Hepatic stellate cell (primary cell): ENCODE results near the gene FLII.

Source experiments
- DNase-seq: peaks from one replicate; pipeline ENCODE4 v3.0.0; 2011; ENCODE audit warnings: low spot score

FLII gene

DNA sequence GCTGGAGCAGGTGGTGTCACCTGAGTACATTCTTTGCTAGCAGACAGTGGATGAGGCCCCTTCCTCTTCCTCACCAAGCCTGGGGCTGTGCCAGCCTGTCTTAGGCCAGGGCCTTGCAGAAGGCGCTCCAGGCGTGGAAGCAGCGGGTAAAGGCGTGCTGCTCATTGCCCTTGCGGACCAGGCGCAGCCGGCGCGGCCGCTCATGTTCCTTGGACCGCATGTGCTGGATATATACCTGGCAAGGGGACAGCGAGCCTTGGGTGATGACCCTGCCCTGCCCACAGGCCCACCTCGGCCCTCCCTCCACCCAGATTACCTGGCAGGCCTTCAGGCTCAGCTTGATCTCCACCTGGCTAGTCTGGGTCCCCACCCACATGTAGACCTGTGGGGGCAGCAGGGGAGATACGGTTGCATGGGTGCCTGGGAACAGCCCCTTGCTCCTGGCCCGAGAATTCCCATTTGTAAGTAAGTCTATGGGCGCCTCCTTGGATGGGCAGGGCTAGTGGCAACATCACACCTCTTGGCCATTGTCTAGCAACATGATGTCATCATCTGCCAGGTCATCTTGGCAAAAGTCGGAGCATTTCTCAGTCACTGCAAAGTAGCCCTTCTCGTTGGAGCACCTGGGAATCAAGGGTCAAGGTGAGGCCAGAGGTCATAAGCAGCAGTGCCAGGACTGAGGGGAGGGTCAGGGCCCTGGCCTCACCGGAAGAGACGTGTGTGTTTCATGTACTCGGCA is 13.3 kb downstream of the FLII start:
- DNase-seq, result no peak

DNA sequence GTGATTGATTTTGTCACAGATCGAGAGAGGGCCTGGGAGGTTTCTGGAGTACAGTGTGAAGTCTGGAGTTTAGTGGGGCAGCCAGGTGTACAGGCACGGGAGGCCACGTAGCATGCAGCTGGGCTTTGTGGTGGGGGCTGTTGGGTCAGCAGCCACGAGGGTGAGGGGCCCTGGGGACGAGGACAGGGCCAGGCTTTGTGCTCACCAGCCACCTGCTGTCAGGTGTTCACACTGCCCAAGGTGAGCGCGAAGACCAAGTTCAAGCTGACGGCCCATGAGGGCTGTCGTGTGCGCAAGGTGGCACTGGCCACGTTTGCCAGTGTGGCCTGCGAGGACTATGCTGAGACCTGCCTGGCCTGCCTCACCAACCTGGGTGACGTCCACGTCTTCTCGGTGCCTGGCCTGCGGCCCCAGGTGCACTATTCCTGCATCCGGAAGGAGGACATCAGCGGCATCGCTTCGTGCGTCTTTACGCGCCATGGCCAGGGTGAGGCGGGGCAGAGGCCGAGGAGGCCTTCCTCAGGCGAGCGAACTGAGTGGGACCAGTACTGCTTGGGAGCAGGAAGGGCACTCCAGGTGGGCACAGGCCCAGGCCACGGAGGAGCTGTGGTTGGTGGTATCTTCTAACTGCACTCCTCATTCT is 17.2 kb downstream of the FLII start:
- no peak for DNase-seq

DNA sequence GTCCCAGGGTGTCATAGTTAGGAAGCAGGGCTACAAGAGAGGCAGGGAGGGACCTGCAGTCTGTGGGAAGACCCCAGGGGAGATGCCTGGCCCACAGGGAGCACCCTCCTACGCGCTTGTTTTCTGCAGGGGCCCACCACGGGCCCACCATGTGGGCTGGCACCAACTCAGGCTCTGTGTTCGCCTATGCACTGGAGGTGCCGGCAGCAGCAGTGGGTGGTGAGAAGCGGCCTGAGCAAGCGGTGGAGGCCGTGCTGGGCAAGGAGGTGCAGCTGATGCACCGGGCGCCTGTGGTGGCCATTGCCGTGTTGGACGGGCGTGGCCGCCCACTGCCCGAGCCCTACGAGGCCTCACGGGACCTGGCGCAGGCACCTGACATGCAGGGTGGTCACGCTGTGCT is 18.1 kb downstream of the FLII start:
- DNase-seq, result no peak

DNA sequence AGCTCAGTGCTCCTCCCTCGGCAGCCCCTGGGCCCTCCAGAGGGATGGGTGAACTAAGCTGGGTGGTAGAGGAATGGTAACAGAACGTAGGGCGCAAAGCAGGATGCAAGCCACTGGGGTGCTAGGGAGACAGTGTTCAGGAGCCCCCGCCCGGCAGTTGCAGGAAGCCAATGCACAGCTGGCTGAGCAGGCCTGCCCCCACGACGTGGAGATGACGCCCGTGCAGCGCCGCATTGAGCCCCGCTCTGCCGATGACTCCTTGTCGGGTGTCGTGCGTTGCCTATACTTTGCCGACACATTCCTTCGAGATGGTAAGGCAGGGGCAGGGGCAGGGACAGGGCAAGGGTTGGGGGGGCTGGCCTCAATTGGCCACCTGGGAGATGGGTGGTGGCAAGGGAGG is 20.2 kb downstream of the FLII start:
- DNase-seq, result no peak

DNA sequence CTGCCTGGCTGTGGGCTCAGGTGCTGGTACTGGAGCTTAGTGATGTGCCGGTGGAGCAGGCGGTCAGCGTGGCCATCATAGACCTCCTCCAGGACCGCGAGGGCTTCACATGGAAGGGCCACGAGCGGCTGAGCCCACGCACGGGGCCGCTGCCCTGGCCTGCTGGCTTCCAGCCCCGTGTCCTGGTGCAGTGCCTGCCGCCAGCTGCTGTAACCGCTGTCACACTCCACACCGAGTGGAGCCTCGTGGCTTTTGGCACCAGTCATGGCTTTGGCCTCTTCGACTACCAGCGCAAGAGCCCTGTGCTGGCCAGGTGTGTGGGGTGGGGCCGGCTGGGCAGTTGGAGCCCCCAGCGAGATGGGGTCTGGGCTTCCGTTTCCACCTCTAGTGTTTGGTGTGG is 21.1 kb downstream of the FLII start:
- DNase-seq, result no peak

DNA sequence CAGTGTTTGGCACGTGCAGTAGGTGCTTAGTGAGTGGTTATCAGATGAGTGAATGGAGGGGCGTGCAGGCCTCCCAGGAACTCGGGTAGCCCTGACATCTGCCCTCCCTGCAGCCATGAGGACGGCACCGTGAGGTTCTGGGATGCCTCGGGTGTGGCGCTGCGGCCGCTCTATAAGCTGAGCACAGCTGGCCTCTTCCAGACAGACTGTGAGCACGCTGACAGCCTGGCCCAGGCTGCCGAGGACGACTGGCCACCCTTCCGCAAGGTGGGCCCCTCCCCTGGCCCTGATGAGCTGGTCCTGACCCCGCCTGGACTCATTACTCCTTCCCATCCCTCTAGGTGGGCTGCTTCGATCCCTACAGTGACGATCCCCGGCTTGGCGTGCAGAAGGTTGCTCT is 22.0 kb downstream of the FLII start:
- no peak for DNase-seq

DNA sequence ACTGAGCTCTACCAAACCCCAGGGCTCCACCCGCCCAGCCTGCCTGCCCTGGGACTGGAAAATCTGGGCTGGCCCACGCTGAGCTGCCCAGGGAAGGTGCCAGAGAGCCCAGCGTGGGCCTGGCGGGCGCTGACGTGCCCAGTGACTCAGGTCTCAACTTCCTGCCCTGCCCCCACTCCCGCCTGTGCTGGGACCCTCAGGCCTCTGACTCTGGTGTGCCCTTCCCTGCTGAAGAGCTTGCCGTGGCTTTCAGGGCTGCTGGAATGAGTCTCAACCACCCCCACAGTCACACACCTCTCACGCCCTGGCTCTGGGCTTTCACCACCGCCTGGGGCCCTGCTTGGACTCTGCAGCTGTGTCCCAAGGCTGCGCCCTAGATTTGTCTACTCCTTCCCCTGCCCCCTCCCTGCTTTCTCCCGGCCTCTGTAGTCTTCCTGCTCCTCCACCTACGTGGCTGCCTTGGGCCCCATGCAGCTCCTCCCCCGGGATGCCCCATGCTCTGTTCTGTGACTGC is 22.7 kb downstream of the FLII start:
- DNase-seq, result no peak

DNA sequence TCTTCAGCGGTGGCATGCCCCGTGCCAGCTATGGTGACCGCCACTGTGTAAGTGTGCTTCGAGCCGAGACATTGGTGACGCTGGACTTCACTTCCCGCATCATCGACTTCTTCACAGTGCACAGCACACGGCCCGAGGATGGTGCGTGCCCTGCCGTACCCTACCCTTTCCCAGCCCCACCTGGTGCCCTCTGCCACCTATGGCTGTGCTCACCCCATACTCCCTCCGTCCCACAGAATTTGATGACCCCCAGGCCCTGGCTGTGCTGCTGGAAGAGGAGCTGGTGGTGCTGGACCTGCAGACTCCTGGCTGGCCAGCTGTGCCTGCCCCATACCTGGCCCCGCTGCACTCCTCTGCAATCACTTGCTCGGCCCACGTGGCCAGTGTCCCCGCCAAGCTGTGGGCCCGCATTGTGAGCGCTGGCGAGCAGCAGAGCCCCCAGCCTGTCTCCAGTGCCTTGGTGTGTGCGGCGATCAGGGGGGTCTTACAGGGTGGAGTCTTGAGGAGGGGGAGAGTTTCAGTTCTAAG is 23.6 kb downstream of the FLII start:
- no peak for DNase-seq

DNA sequence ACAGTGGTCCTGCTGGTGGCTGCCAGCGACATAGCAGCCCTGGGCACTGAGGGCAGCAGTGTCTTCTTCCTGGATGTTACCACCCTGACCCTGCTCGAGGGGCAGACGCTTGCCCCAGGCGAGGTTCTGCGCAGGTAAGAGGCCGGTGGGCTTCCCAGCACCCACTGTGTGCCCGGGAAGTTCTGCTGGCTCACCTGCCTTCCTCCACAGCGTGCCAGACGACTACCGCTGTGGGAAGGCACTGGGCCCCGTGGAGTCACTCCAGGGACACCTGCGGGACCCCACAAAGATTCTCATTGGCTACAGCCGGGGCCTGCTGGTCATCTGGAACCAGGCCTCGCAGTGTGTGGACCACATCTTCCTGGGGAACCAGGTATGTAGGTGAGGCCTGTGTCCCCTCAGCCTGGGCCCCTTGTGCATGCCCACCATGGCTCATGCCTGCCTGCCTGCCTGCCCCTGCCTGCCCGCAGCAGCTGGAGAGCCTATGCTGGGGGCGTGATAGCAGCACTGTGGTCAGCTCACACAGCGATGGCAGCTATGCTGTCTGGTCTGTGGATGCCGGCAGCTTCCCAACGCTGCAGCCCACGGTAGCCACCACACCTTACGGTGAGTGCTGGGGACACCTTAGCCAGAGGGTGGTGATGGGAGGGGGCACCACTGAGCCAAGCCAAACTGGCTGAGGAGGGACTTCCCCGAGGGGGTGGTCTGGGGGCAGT is 24.6 kb downstream of the FLII start:
- DNase-seq, result no peak

DNA sequence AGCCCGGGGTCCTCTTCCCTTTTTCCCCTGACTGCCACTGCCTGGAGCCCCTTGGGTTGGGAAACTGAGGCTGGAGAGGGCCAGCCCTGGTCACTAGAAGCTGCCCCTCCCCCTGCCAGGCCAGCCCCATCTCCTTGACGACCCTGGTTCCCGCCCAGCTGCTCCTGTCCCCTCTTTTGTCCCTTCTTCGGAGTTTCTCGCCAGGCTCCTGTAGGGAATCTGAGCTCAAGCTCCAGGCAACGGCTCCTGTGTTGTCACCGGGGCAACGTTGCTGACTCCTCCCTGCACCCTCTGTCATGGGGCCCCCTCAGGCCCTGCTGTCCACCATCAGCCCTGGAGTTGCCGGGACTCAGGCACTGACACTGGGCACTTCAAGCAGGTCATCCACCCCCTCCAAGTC is 27.4 kb downstream of the FLII start:
- DNase-seq, result no peak

DNA sequence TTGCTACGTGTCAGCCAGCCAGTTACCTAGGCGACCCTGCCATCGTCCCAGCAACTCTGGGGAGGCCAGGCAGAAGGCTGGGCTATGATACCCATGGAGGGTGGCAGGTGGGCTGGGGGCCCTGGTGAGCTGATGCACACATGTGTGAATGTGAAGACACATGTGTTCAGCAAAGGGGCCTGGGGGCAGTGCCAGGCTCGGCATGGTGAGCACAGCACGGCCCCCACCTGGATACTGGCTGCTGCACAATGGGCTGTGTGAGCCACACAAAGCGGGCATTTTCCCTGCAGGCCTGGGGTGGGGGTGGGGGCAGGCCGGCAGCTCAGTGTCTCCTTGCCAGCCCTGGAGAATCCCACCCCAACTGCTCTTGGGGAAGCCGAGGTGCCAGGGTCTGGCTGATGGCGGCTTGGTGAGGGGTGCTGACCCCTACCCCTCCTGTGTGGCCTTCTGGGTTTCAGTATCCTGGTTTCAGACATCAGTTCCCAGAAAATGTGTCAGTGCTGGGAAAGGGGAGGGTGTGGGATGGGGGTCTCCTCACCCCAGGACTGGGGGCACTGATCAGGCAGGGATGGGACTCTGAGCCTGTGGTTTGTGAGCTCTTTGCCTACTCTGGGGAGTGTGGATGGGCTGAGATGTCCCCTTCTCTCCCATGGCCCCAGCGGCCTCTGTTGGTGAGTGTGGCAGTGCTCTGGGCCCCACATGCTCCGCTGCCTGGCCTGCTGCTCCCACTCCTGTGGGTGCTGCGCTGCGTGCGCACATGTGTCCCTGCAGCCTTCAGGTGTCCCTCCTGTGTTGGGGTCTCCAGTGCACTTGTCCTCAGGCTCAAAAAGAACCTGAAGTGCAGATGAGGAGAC is 28.0 kb downstream of the FLII start:
- no peak for DNase-seq

DNA sequence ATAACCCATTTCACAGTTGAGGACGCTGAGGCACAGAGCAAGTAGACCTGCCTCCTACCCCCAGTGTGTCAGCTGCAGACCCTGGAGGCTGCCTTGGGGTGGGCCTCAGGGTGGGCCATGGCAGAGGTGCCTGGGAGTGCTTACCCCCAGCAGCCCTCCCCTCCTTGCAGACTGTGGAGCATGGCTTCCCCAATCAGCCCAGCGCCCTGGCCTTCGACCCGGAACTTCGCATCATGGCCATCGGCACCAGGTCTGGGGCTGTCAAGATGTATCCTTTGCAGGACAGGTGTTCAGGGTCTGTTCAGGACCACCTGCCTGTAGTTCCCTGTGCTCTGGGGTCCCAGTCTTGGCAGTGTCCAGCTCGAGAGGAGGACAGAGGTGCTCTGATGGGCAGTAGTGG is 28.8 kb downstream of the FLII start:
- no peak for DNase-seq

DNA sequence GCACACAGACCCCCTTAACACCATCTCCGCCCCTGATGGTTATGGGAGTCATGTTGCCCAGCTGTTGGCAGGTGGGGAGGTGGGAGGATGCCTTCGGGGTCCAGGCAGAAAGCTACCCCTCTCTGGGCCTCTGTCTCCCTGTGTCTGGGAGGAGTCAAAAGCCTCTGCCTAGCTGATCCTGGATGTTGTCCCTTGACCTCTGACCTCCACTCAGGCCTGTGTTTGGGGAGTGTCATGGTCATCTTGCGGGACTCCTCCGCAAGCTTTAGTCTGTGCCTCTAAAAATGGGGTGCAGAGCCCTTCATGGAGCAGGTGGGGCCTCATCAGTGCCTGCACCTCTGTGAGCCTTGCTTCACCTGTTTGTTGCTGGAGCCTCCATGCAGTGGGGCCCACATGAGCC is 29.3 kb downstream of the FLII start:
- no peak for DNase-seq

DNA sequence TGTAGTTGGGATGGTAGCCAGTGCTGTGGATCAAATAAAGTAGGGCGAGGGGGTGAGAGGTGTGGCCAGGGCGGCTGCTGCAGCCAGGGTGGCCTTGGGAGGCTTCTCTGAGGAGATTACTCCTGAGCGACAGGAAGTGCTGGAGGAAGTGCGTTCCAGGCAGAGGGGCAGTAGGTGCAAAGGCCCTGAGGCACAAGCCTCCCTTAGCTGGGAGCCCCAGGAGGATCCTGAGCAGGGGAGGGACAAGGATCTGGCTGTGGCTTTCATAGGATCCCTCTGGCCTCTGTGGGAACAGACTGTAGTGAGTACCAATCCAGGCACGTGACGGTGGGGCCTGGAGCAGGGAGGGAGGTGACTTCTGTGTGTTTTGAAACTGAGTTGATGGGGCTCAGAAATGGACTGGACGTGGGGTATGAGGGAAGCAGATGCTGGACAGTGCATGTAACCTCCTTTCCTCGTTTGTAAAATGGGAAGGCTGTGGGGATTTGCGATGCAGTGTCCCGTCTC is 30.3 kb downstream of the FLII start:
- no peak for DNase-seq

DNA sequence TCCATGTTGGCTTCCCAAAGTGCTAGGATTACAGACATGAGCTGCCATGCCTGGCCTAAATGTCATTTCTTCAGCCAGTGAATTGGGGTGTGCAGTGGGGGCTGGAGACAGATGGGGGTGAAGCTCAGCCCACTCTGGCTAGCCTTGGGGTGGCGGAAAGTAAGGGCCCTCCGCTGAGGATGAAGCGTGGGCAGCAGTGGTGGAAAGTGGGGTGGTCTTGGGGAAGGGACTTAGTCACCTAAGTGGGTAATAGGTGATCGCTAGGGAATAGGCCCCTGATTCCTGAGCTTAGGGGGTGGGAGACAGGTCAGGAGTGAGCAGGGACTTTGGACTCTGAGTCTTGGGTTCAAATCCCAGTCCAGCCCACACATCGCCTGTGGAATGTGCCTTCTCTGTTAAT is 30.9 kb downstream of the FLII start:
- no peak for DNase-seq

DNA sequence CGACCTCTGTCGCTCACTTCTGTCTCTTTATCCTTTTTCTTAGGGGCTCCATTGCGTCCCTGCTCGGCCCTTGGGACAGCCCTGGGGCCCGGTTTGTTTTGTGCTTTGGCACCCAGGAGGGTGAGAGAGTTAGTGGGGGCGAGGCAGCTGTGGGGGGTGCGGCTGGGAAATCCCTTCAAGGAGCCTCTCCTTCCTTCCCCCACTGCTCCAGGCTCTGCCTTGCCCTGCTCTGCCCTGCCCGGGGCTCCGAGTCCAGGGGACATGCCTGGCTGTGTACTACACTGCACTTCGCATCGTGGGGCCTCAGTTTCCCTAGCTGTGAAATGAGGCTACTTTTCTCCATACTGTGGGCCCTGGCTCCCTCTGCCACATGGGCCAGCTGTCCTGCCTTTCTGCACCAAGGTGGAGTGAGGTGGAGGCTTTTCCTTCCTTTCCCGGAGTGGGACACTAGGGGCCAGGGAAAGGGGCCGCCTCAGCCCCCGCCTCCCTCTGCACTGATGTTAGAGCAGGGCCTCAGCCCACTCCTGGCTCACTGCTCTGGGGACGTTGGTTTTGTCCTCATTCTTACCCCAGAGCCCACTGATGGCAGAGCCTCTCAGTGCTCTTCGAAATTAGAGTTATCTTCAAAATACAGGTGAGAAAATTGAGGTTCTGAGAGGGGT is 32.1 kb downstream of the FLII start:
- no peak for DNase-seq

DNA sequence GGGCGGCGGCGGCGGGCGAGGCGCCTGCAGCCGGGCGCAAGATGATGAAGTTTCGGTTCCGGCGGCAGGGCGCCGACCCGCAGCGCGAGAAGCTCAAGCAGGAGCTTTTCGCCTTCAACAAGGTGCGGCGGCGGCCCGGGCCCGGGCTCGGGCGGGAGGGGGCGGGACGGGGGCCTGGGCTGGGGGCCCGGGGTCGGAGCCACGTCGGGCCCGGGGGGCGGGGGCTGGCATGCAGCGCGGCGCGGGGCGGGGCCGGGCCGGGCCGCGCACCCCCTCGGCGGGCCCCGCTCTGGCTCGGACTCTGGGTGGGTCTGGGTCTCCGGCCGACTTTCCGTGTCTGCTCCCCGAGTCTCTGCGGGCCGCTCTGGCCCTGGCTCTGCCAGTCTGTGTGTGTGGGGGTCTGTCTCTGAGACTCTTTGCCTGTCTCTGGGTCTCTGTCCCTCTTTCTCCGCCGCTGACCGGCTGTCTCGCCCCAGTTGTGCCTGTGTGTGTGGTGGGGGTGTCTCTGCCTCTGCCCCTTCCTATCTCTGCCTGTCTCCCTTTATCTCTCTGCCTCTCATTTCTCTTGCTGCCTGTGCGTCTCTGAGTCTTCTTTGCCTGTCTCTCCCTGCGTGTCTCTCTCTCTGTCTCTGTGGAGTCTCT is 32.8 kb downstream of the FLII start:
- DNase-seq, result peak; percentile 41

DNA sequence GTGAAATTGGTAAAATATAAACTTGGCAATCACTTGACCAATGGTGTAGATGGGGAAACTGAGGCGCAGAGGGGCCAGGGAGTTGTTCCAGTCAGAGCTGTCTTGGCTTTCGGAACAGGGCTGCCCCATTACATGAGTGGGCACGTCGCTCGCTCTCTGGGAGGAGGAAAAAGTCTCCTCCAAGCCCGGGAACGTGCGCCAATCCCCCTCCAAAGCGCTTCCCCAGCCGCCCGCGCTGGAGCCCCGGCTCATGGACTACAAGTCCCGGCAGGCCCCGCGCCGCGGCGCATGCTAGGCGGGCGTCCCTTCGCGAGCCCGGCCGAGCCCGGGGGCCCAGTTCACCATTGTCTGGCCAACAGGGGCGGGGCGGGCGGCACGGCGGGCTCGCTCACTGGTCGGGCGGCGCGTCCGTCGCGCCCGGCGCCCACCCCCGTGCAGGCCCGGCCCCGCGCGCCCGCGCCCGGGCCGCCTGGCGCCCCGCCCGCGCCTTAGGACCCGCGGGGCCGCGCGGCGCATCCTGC is 33.4 kb downstream of the FLII start, which contains the start of gene LLGL1:
TSS of gene LLGL1 (plus strand) at position 515 of the 521 bp plus-strand sequence. CDS start 48 bp downstream, outside the sequence.
- DNase-seq, result peak; percentile 99

DNA sequence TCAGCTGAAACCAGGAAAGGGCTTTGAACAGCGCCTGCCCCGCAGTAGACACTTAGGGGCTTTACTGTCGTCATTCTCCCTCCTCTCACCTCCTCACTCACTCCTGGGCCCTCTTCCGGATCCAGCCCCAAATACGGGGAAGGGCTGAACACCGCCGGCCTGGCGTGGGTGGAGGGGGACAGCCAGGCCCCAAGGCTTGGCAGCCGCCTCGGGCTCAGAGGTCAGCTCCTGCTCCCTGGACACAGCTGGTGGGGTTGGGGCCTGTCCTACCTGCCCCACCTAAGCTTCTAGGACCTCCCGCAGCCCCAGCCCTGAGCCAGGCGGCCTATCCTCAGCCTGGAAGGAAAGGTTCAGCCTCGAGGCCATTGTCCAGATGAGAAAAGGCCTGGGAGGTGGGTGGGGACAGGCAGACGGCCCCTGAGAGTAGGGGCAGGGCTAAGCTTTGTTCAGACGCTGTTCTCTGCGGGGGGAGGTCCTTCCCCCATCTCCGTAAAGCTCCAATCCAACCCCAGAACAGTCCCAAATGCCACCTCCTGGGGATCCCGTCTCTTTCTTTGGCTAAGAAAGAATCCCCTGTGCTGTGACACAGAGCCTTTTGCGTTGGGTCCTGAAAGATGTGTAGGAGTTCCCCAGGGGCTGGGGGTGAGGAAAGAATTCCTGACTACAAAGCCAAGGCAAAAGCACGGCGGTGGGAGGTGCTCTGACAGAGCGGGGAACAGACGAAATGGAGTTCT is 34.0 kb downstream of the FLII start:
- peak; percentile 51 for DNase-seq

DNA sequence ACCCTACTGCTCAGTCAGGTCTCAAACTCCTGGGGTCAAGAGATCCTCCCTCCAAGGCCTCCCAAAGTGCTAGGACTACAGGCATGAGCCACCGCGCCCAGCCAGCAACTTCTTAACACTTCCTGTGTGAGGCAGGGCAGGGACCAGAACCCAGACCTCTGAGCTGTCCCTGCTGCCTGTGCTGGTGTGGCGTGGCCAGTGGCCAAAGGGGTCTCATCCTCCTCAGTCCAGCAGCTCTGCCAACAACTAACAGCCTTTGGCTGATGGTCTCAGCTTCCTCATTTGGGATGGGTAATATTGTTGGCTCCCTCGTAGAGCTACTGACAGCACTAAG is 34.5 kb downstream of the FLII start:
- no peak for DNase-seq
